Panc1 (cell line): ENCODE results near the gene RILPL1. TPM values are rescaled to one million over a fixed set of nuclear protein-coding genes. Genes with fewer than 3 reads are reported as not detected.

ENCODE experiments used
- ATAC-seq: fragments of 200-7000 bp; cut with Tn5 transposase; 2 replicates; pipeline ENCODE4 v1.9.1; 2020; ENCODE audit warnings: mild to moderate bottlenecking, moderate library complexity
- BruUV-seq: library from RNA; stranded (reverse); fragments of 400-500 nt; replicated peaks from 2 replicates; lab custom pipeline; 2021; lab: Mats Ljungman, UMichigan
- CTCF ChIA-PET: fragments of 300-600 bp; sonication (Branson Sonifier 250); formaldehyde crosslinking; loops from one replicate; lab custom pipeline; 2022; ENCODE audit warnings: antibody characterized with exemption; lab: Charles Lee
- POLR2A ChIA-PET: fragments of 300-600 bp; sonication (Branson Sonifier 250); formaldehyde crosslinking; loops from one replicate; lab custom pipeline; 2022; ENCODE audit warnings: antibody characterized with exemption; lab: Charles Lee
- DNase-seq: peaks from one replicate; pipeline ENCODE4 v3.0.0-alpha.2; 2010; ENCODE audit warnings: low read depth, low spot score
- H3K27ac ChIP-seq: 2 replicates; pipeline ENCODE4 v1.5.1; 2011; ENCODE audit warnings: mild to moderate bottlenecking, low read length, inconsistent platforms
- H3K27me3 ChIP-seq: fragments of 200-500 bp; sonication (Bioruptor generic); 2 replicates; pipeline ENCODE4 v1.6.0; 2014; ENCODE audit warnings: low read length, inconsistent platforms; ENCODE audit not compliant: control insufficient read depth, insufficient read depth
- H3K36me3 ChIP-seq: fragments of 200-500 bp; sonication (Bioruptor generic); 2 replicates; pipeline ENCODE4 v1.5.1; 2014; ENCODE audit warnings: inconsistent platforms, mild to moderate bottlenecking, low read length, moderate library complexity; ENCODE audit not compliant: control insufficient read depth, insufficient read depth
- H3K4me1 ChIP-seq: 2 replicates; pipeline ENCODE4 v1.5.1; 2011; ENCODE audit warnings: inconsistent platforms, mild to moderate bottlenecking, low read length, moderate library complexity; ENCODE audit not compliant: control insufficient read depth, insufficient read depth
- H3K4me3 ChIP-seq, 2 experiments: 2 replicates each; pipeline ENCODE4 v1.5.1; 2011 to 2012; ENCODE audit warnings: low read depth in 2 of 2, low read length in 2 of 2, mild to moderate bottlenecking in 2 of 2, inconsistent platforms in 1 of 2, moderate library complexity in 1 of 2
- H3K9me3 ChIP-seq: fragments of 200-500 bp; sonication (Bioruptor generic); 2 replicates; pipeline ENCODE4 v1.5.1; 2014; ENCODE audit warnings: low read depth, mild to moderate bottlenecking, inconsistent platforms, low read length, moderate library complexity; ENCODE audit not compliant: control insufficient read depth, insufficient read depth
- CTCF ChIP-seq: fragments of 450-650 bp; IDR thresholded peaks from 2 replicates; pipeline ENCODE4 v1.5.1; 2017; ENCODE audit warnings: mild to moderate bottlenecking
- POLR2AphosphoS5 ChIP-seq: IDR thresholded peaks from 2 replicates; pipeline ENCODE4 v1.6.1; 2012; ENCODE audit warnings: mild to moderate bottlenecking, low read depth, low read length, moderate library complexity
- REST ChIP-seq, 2 experiments: IDR thresholded peaks; 2 replicates each; pipeline ENCODE4 v1.6.1; 2011 to 2012; ENCODE audit warnings: low read depth in 2 of 2, control low read depth in 1 of 2, low read length in 1 of 2, mild to moderate bottlenecking in 1 of 2, moderate library complexity in 1 of 2; ENCODE audit not compliant: insufficient read depth in 1 of 2
- SIN3A ChIP-seq: IDR thresholded peaks from 2 replicates; pipeline ENCODE4 v1.6.1; 2012; ENCODE audit warnings: low read depth, mild to moderate bottlenecking, low read length, moderate library complexity, borderline replicate concordance; ENCODE audit not compliant: insufficient read depth
- TCF7L2 ChIP-seq: IDR thresholded peaks from 2 replicates; pipeline ENCODE4 v1.6.1; 2011; ENCODE audit warnings: mild to moderate bottlenecking, low read depth, low read length, inconsistent platforms
- in situ Hi-C: cut with HindIII; loops from 2 replicates; pipeline ENCODE4 v1.10.0; 2016; ENCODE audit warnings: low sequenced_read_pairs, low pct_unique_long_range_greater_than_20kb
- intact Hi-C: fragments of 100-400 bp; cut with micrococcal nuclease; formaldehyde crosslinking; loops from one replicate; pipeline ENCODE4 v1.10.0; 2022; ENCODE audit not compliant: unreplicated experiment
- microRNA-seq: library from miRNA; unstranded; fragments of <30 nt; microRNA quantifications from one replicate; pipeline ENCODE4 v1.1.0, GENCODE V29; 2020; ENCODE audit not compliant: unreplicated experiment
- total RNA-seq: library from RNA; stranded (reverse); gene quantifications from one replicate; pipeline ENCODE4 v1.2.1, GENCODE V29; 2021; ENCODE audit not compliant: unreplicated experiment

RILPL1 gene
- total RNA-seq, 1 experiment from 2014 or later: 16.2 TPM

- Histone ChIP-seq H3K36me3 (no peaks in the 10 kb centered on the region), H3K4me3 (no peak overlapping the region), H3K4me1 (no peaks in the 10 kb centered on the region), H3K27me3 (no peaks in the 10 kb centered on the region), H3K9me3 (no peaks in the 10 kb centered on the region), H3K27ac (no peak overlapping the region)
- ChIA-PET CTCF (interaction anchor here (0.6 kb wide), 1 partner anchor 13 kb away, joined by 3 read pairs; no protein-coding TSS in a partner anchor), POLR2A (interaction anchor here (0.7 kb wide), 1 partner anchor 146 kb away, joined by 12 read pairs; no protein-coding TSS in a partner anchor)
- in situ Hi-C loops: no loop called here
- ATAC-seq: no peak
- BruUV-seq: no TSS peak
- intact Hi-C loops: no loop called here
- no peak for TF ChIP-seq POLR2AphosphoS5
- no peak for TF ChIP-seq SIN3A
- no peak for TF ChIP-seq CTCF
- no peak for TF ChIP-seq TCF7L2
- TF ChIP-seq REST (IDR thresholded peaks at IDR 0.05; ENCODE audit: insufficient read depth in 1 of 2, low read depth in 2 of 2, low read length in 1 of 2): no peak
- DNase-seq: no peak
These were observed 112.2 kb downstream of the RILPL1 start for GRCh38 chr12:123421314-123421713.

Small RNA genes within 50 kb of the gene (microRNA-seq; reads per million reads assigned to microRNA genes)
- gene MIR3908: not detected

Other genes starting within 250 kb of the RILPL1 start
- gene SBNO1, start 168.9 kb downstream of the RILPL1 start, total RNA-seq: 68.7 TPM
- 53.0 TPM for gene KMT5A, start 149.6 kb downstream of the RILPL1 start, total RNA-seq
- gene RILPL2, start 97.0 kb downstream of the RILPL1 start, total RNA-seq: 5.4 TPM
- gene SNRNP35, start 75.6 kb downstream of the RILPL1 start, total RNA-seq: 16.5 TPM
- gene TMED2, start 50.8 kb upstream of the RILPL1 start, total RNA-seq: 282 TPM
- 46.3 TPM for gene DDX55, start 68.4 kb upstream of the RILPL1 start, total RNA-seq
- gene EIF2B1, start 100.0 kb upstream of the RILPL1 start, total RNA-seq: 49.4 TPM
- gene GTF2H3, start 100.1 kb upstream of the RILPL1 start, total RNA-seq: 40.7 TPM
- 14.7 TPM for gene TCTN2, start 137.4 kb upstream of the RILPL1 start, total RNA-seq
- 35.2 TPM for gene ATP6V0A2, start 178.6 kb upstream of the RILPL1 start, total RNA-seq
- 0.39 TPM for gene DNAH10, start 228.6 kb upstream of the RILPL1 start, total RNA-seq